Regular cardiac myocyte (primary cell): ENCODE measurements around the gene GLIPR1. TPM values are rescaled to one million over a fixed set of nuclear protein-coding genes. Genes with fewer than 3 reads are reported as not detected.

ENCODE experiments used
- total RNA-seq: library from RNA; depleted of rRNA; stranded (reverse); fragments of >200 nt; gene quantifications from 2 replicates; pipeline ENCODE4 v1.2.3, GENCODE V29; 2014

GLIPR1 gene
- 111 and 124 TPM in 2 replicates for total RNA-seq

DNA sequence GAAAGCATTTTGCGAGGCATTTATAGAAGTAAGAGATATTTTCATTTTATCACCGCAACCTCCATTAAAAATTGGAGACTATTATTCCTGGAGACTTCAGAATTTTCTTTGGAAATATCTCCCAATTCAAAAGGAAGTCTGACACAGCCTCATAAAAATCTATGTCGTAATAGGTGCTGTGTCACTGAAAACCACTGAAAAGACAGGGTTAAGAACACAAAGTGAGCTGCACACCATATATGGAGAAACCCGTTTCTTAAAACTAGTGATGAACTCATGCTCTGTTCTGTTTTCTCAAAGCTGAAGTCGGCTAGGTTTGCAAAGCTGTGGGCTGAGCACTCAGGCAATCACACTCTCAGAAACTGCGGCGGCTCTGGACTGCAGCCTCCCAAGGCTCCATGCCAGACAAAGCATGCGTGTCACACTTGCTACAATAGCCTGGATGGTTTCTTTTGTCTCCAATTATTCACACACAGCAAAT is at the start of gene GLIPR1:
Gene GLIPR1, plus strand, starts transcription at position 287 of the 481 bp plus-strand sequence. Its CDS starts 126 bp downstream, at position 413.

DNA sequence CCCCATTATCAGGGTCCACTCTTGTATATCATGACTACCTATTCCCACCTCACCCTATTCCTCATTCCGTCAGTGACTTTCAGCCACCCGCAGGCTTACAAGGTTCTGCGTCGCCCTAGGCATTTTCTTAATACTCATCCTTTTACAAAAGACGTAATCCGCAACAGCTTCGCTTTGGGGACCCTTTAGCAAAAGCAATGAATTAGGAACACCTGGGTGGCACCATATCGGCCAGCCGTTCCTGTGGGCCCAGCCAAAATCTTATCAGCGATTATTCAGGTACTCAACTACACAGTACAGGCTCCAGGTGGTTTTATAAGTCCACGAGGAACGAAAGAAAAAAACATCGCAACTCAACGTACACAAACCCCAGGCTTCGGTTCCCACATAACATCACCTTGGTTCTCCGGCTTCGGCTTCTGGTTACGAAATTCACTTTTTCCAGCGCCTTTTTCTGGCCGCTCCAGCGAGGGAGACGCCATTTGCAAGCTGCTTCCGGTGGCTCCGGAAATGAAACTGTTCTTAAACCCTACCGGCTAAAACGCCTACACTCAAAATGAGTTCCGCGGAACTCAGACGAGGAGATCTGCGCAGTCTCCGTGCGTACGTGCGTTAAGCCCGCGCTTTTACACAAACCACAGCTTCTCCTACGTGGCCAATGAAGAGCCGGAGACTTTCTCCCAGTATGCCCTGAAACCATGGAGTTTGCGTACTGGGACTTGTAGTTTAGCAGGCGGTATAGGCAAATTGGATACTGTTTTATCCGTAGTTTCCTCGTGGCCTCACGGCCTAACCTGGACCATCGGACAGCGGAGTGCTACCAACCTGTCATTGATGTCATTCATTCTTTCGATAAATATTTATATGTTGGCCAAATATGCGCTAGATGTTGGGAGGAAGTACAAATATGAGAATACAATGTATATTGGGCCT is 30.8 kb downstream of the GLIPR1 start, which contains the start of gene KRR1:
Gene KRR1, minus strand, starts transcription at position 494 of the 933 bp plus-strand sequence. Its CDS starts 12 bp downstream, at position 482.

Other genes starting within 250 kb of the GLIPR1 start
- 2.9 and 7.0 TPM in 2 replicates for gene CAPS2, start 150.4 kb upstream of the GLIPR1 start, total RNA-seq
- gene GLIPR1L1, start 146.1 kb upstream of the GLIPR1 start, total RNA-seq, result not detected in 2 replicates
- gene GLIPR1L2, start 89.7 kb upstream of the GLIPR1 start, total RNA-seq, result 0.19 and 2.3 TPM in 2 replicates
- gene KRR1, start 30.9 kb downstream of the GLIPR1 start, total RNA-seq, result 36.1 and 37.4 TPM in 2 replicates